Measurements from ENCODE around the gene CSHL1. TPM values are rescaled to one million over a fixed set of nuclear protein-coding genes. Genes with fewer than 3 reads are reported as not detected.
"Not testable (repeated sequence)": the region's sequence is repeated elsewhere in the genome, so short reads cannot be mapped to it uniquely, and the experiment has no call there.

The CSHL1 gene
- total RNA-seq, 4 donors from 2014 or later, result not detected

- DNase-seq (ENCODE audit: extremely low spot score), result no peak
- TF ChIP-seq CTCF (IDR thresholded peaks at IDR 0.05), result peak; percentile 82 to 94 (median 88)
- TF ChIP-seq EP300 (IDR thresholded peaks at IDR 0.05), result no peak
- Histone ChIP-seq H3K4me3 (no peak overlapping the region), H3K36me3 (no peaks in the 10 kb centered on the region), H3K27ac (replicated peaks in 1 of 4) (no peak overlapping the region), H3K27me3 (peaks cover 0 to 13% (median 0%) of the 10 kb centered on the region in 4 donors), H3K4me1 (peaks cover 0 to 7% (median 3%) of the 10 kb centered on the region in 4 donors), H3K9me3 (no peaks in the 10 kb centered on the region)
- 46% methylated on average over 8 of the region's 8 CpGs for WGBS
- intact Hi-C loops (cut with DNase I), result loop anchor here (1.0 to 10.0 kb wide), 3 partner anchors 106 to 365 kb away; partner anchors contain the start of gene ERN1
Observed at GRCh38 chr17:63919311-63919723, 8.3 kb upstream of the CSHL1 start.

- not testable (repeated sequence) for H3K4me3 ChIP-seq; DNase-seq (ENCODE audit: extremely low spot score); H3K4me1 ChIP-seq; H3K36me3 ChIP-seq; H3K27ac ChIP-seq (replicated peaks in 1 of 4); H3K9me3 ChIP-seq
- intact Hi-C loops (cut with DNase I), result loop anchor here (1.0 to 10.0 kb wide), 3 partner anchors 106 to 366 kb away; partner anchors contain the start of gene ERN1
- 46% methylated on average over 10 of the region's 10 CpGs for WGBS
- peaks cover 0 to 13% (median 0%) of the 10 kb centered on the region in 4 donors for H3K27me3 ChIP-seq
Observed at GRCh38 chr17:63918789-63919305, 7.8 kb upstream of the CSHL1 start, which contains the start of gene GH1. GH1 (minus strand) TSS chr17:63918839; CDS start chr17:63918776, 63 bp downstream.

- Histone ChIP-seq H3K4me3 (no peak overlapping the region), H3K27ac (replicated peaks in 1 of 4) (no peak overlapping the region), H3K36me3 (no peaks in the 10 kb centered on the region), H3K9me3 (no peaks in the 10 kb centered on the region), H3K4me1 (peaks cover 0 to 7% (median 3%) of the 10 kb centered on the region in 4 donors), H3K27me3 (peaks cover 0 to 13% (median 0%) of the 10 kb centered on the region in 4 donors)
- no peak for DNase-seq (ENCODE audit: extremely low spot score)
- TF ChIP-seq POLR2AphosphoS5 (IDR thresholded peaks at IDR 0.05) (no peak), CTCF (IDR thresholded peaks at IDR 0.05) (no peak), POLR2A (IDR thresholded peaks at IDR 0.05; ENCODE audit: low read depth) (no peak), EP300 (IDR thresholded peaks at IDR 0.05) (no peak)
- 73% methylated on average over 7 of the region's 10 CpGs for WGBS
- intact Hi-C loops (cut with DNase I), result loop anchor here (10.0 kb wide), 2 partner anchors 216 to 366 kb away; partner anchors contain the start of gene ERN1
Observed at GRCh38 chr17:63918305-63918704, 7.2 kb upstream of the CSHL1 start.

- TF ChIP-seq CTCF (IDR thresholded peaks at IDR 0.05), result no peak
- no peak for TF ChIP-seq POLR2AphosphoS5 (IDR thresholded peaks at IDR 0.05)
- TF ChIP-seq EP300 (IDR thresholded peaks at IDR 0.05), result no peak
- no peak for TF ChIP-seq POLR2A (IDR thresholded peaks at IDR 0.05; ENCODE audit: low read depth)
Observed at GRCh38 chr17:63917646-63918045, 6.6 kb upstream of the CSHL1 start.

GRCh38 chr17:63917206-63917605 is 6.1 kb upstream of the CSHL1 start:
- not testable (repeated sequence) for H3K36me3 ChIP-seq; H3K4me3 ChIP-seq; H3K27ac ChIP-seq (replicated peaks in 1 of 4); DNase-seq (ENCODE audit: extremely low spot score); H3K9me3 ChIP-seq; H3K4me1 ChIP-seq
- H3K27me3 ChIP-seq, result peaks cover 0 to 13% (median 0%) of the 10 kb centered on the region in 4 donors
- WGBS, result 89% methylated on average over 7 of the region's 11 CpGs
- intact Hi-C loops (cut with DNase I), result loop anchor here (10.0 kb wide), 2 partner anchors 218 to 368 kb away; partner anchors contain the start of gene ERN1

More at GRCh38 chr17:63917646-63918045, 6.6 kb upstream of the CSHL1 start:
- peaks cover 0 to 13% (median 0%) of the 10 kb centered on the region in 4 donors for H3K27me3 ChIP-seq
- 80% methylated on average over 9 of the region's 13 CpGs for WGBS
- DNase-seq (ENCODE audit: extremely low spot score), result no peak
- H3K27ac ChIP-seq (replicated peaks in 1 of 4), result no peak overlapping the region
- no peak overlapping the region for H3K4me3 ChIP-seq
- intact Hi-C loops (cut with DNase I), result loop anchor here (10.0 kb wide), 2 partner anchors 217 to 367 kb away; partner anchors contain the start of gene ERN1
- H3K36me3 ChIP-seq, result no peaks in the 10 kb centered on the region
- peaks cover 0 to 7% (median 3%) of the 10 kb centered on the region in 4 donors for H3K4me1 ChIP-seq
- H3K9me3 ChIP-seq, result no peaks in the 10 kb centered on the region

All from esophagus muscularis mucosa (tissue), 4 donors.